NT2/D1 (cell line): ENCODE data around the gene CHURC1.

ENCODE experiments used
- YY1 ChIP-seq: IDR thresholded peaks from 2 replicates; pipeline ENCODE4 v1.6.1; 2011; ENCODE audit not compliant: insufficient read length, insufficient read depth
- ZNF274 ChIP-seq: IDR thresholded peaks from 2 replicates; pipeline ENCODE4 v1.6.1; 2011; ENCODE audit warnings: mild to moderate bottlenecking, low read depth, low read length

GRCh38 chr14:64912261-64912660, 2.0 kb upstream of the CHURC1 start:
- no peak for TF ChIP-seq ZNF274
- no peak for TF ChIP-seq YY1
